A172 (cell line): ENCODE measurements around the gene RHEX. TPM values are rescaled to one million over a fixed set of nuclear protein-coding genes. Genes with fewer than 3 reads are reported as not detected.
"Not testable (repeated sequence)": the region's sequence is repeated elsewhere in the genome, so short reads cannot be mapped to it uniquely, and the experiment has no call there.

ENCODE experiments used
- DNase-seq: peaks from one replicate; pipeline ENCODE4 v3.0.0-alpha.2; 2015; ENCODE audit warnings: low spot score
- total RNA-seq: library from RNA; depleted of rRNA; stranded (reverse); fragments of >200 nt; shearing (Covaris generic); gene quantifications from 2 replicates; pipeline ENCODE4 v1.2.3, GENCODE V29; 2014

Gene RHEX
- total RNA-seq, 1 experiment from 2014 or later, result not detected

DNA sequence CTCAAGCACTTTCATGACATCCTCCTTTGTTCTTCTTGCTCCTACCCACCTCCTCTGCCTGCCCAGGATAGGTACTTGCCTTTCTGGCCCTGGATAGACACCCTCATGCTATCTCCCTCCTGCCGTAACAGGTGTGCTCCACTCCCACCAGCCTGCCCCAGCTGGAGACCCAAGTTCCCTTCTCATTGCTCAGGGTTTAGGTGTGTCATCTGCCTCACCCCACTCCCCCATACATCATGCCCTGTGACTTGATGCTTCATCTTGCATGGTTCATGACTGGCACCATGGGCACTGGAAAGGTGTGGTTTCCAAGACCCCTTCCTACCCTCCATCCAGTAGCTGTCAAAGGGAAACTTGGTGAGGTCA lies 5.9 kb downstream of the RHEX start:
- DNase-seq, result no peak

GRCh38 chr1:206059355-206059915 lies 6.5 kb downstream of the RHEX start:
- no peak for DNase-seq

DNA sequence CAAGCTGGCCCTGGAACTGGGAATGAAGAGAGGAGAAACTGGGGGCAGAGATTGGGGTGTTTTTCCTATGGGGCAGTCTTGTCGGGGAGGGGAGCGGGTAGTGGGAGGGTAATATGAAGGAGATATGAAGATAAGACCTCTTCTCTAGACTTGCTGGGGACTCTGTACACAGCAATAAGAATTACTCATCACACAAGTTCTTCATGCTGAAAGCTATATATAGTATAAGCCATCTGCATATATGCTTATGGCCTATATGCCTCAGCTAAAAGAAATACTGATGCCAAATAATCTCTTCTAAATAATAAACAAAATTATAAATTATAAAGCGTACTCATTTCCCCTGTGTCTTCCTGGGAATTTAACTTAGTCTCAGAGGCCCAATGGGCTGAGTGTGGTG lies 7.9 kb downstream of the RHEX start:
- DNase-seq, result no peak

- no peak for DNase-seq
These were observed 9.5 kb downstream of the RHEX start for GRCh38 chr1:206062464-206062863.

- DNase-seq, result not testable (repeated sequence)
These were observed 11.0 kb downstream of the RHEX start for GRCh38 chr1:206064001-206064400.

GRCh38 chr1:206064501-206064900 lies 11.5 kb downstream of the RHEX start:
- not testable (repeated sequence) for DNase-seq

DNA sequence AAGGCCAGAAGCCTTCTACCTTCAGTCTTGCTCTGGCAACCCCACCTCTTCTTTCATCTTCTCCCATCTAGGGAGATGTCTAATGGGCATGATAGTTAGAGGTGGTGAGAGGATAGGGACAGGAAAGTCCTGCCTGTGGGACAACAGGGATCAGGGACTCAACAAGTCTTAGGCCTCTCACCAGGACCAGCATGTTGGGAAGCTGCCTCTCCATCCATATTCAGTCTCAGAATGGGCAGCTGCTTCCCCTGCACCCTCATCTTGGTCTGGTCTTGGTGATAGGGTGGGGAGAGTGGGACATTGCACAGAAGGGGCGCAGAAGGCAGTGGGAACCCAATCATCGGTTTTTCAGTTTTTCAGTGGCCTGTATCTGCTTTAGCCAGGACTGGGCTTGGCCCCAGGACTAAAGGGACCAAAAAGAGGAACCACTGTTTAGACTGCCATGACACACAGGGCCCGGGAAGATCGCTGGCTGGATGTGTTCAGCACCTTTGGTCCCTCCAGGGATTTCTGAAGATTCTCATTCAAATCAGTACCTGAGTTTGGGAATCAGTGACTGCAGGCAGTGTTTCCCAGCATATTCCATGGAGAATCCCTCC lies 12.7 kb downstream of the RHEX start:
- no peak for DNase-seq

GRCh38 chr1:206066479-206067171 lies 13.7 kb downstream of the RHEX start:
- DNase-seq, result no peak

- DNase-seq, result no peak
These were observed 14.7 kb downstream of the RHEX start for GRCh38 chr1:206067486-206068227.

GRCh38 chr1:206068314-206068713 lies 15.3 kb downstream of the RHEX start:
- no peak for DNase-seq

DNA sequence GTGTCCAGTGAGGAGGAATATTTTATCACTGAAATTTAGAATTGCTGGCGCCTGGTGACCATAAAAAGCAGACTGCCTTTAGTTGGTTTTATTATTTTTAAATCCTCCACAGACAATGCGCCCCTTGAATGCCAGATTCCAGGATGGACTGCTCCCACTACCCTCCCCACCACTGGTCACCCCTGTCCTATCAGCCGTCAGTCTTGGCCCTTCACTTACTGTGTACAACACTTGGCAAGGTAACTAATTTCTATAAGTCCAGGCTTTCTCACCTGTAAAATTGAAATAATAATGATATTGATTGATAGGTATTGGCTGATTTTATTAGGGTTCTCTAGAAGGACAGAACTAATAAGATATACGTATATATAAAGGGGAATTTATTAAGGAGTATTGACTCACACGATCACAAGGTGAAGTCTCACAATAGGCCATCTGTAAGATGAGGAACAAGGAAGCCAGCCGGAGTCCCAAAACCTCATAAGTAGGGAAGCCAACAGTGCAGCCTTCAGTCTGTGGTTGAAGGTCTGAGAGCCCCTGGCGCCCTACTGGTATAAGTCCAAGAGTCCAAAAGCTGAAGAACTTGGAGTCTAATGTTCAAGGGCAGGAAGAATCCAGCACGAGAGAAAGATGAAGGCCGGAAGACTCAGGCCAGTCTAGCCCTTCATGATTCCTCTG lies 17.8 kb downstream of the RHEX start:
- no peak for DNase-seq

DNA sequence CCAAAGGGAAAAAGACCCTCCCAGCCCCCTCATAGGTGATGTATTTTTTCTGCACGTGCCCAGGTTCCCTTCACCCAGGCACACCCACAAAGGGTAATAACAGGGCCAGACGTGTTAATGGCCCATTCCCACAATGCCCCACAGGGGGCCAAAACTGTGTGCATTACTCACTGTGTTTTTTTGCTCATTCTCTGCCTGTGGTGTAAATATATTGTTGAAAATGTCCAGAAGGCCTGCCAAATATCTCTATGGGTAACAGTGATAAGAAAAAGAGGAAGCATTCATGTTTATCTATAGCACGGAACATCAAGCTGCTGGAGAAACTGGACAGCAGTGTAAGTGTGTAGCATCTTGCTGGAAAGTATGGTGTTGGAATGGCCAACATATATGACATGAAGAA lies 21.9 kb downstream of the RHEX start:
- DNase-seq, result no peak

DNA sequence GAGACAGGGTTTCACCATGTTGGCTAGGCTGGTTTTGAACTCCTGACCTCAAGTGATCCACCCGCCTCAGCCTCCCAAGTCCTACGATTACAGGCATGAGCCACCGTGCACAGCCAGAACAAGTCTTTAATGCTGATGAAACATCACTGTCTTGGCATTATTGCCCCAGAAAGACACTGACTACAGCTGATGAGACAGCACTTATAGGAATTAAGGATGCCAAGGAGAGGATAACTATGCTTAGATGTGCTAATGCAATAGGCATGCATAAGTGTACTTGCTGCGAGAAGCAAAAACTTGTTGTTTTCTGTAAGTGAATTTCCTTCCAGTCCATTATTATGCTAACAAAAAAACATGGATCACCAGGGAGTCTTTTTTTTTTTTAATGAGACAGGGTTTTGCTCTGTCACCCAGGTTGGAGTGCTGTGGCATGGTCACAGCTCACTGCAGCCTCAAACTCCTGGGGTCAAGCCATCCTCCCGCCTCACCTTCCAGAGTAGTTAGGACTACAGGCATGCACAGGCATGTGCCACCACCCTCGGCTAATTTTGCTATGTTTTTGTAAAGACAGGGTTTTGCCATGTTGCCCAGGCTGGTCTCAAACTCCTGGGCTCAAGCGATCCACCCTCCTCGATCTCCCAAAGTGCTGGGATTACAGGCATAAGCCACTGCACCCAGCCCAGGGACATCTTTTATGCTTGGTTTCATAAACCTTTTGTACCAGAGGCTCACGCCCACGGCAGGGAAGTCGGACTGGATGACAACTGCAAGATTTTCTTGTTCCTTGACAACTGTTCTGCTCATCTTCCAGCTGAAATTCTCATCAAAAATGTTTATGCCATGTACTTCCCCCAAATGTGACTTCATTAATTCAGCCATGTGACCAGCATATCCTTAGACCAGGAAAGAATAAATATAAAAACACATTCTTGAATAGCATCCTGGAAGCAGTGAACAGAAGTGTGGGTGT lies 23.1 kb downstream of the RHEX start:
- no peak for DNase-seq

- DNase-seq, result no peak
These were observed 26.2 kb downstream of the RHEX start for GRCh38 chr1:206079135-206079534.

GRCh38 chr1:206080026-206080820 lies 27.2 kb downstream of the RHEX start:
- no peak for DNase-seq

DNA sequence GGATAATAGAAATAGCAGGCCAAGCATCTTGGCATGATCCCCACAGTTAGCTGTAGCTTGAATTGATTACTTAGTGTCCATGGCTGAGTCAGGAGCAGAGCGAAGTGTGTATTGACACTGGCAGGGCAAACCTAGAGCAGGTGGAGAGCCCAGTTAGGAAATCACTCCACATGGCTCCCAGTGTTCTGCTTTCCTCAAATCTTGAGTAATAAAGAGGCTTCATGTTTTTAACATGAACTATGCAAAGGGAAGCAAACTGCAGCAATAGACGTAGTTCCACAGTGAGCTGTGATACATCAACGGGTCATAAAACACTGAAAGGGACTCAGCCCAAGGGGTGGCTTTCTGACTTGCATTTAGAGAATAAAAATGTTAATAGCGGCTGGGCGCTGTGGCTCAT lies 28.9 kb downstream of the RHEX start:
- DNase-seq, result no peak

GRCh38 chr1:206082831-206083695 lies 30.1 kb downstream of the RHEX start:
- DNase-seq, result no peak

- DNase-seq, result no peak
These were observed 30.8 kb downstream of the RHEX start for GRCh38 chr1:206083750-206084149.

- no peak for DNase-seq
These were observed 34.1 kb downstream of the RHEX start for GRCh38 chr1:206087091-206087490.
